Testis (tissue), 2 donors: ENCODE data around the gene PLS1.
"Not testable (repeated sequence)": the region's sequence is repeated elsewhere in the genome, so short reads cannot be mapped to it uniquely, and the experiment has no call there.

Experiments
- CTCF ChIP-seq, 3 experiments: fragments of 450-650 bp in 2 of 3; fragments of 200-600 bp in 1 of 3; sonication (generic) in 1 of 3; IDR thresholded peaks; one replicate each; pipeline ENCODE4 v1.5.1; 2016 to 2019; ENCODE audit warnings: antibody characterized with exemption in 3 of 3, mild to moderate bottlenecking in 2 of 3, moderate library complexity in 1 of 3
- POLR2A ChIP-seq: fragments of 450-650 bp; IDR thresholded peaks from one replicate; pipeline ENCODE4 v1.6.1; 2017; ENCODE audit warnings: antibody characterized with exemption, mild to moderate bottlenecking, moderate library complexity

- not testable (repeated sequence) for TF ChIP-seq CTCF (IDR thresholded peaks at IDR 0.05); POLR2A
Measured at GRCh38 chr3:142714882-142715281, 118.7 kb downstream of the PLS1 start.
